Measurements from ENCODE around the gene CCNI2.

The CCNI2 gene

GRCh38 chr5:132776131-132776937 lies 29.1 kb downstream of the CCNI2 start:
- no peak for TF ChIP-seq GATA1 (IDR thresholded peaks at IDR 0.05; ENCODE audit: low read depth, low read length)
- peak; percentile 66 to 75 for DNase-seq

GRCh38 chr5:132776938-132777208 lies 29.6 kb downstream of the CCNI2 start:
- DNase-seq = no peak
- no peak for TF ChIP-seq POLR2A (IDR thresholded peaks at IDR 0.05; ENCODE audit: low read length)

GRCh38 chr5:132777209-132778069 lies 30.2 kb downstream of the CCNI2 start, which contains the start of gene SEPTIN8:
TSS of gene SEPTIN8 (minus strand) at chr5:132777239. CDS start at chr5:132777137, 102 bp downstream.
- TF ChIP-seq POLR2A (IDR thresholded peaks at IDR 0.05; ENCODE audit: low read length) (peak; percentile 18), GATA1 (IDR thresholded peaks at IDR 0.05; ENCODE audit: low read depth, low read length) (no peak)
- DNase-seq = peak; percentile 67 to 78

- no peak for DNase-seq
- no peak for TF ChIP-seq POLR2A (IDR thresholded peaks at IDR 0.05; ENCODE audit: low read length)
- no peak for TF ChIP-seq GATA1 (IDR thresholded peaks at IDR 0.05; ENCODE audit: low read depth, low read length)
These were observed 30.9 kb downstream of the CCNI2 start for GRCh38 chr5:132778129-132778528.

GRCh38 chr5:132778856-132779255 lies 31.6 kb downstream of the CCNI2 start:
- TF ChIP-seq POLR2A (IDR thresholded peaks at IDR 0.05; ENCODE audit: low read length) (no peak), GATA1 (IDR thresholded peaks at IDR 0.05; ENCODE audit: low read depth, low read length) (no peak)
- no peak for DNase-seq

- no peak for TF ChIP-seq GATA1 (IDR thresholded peaks at IDR 0.05; ENCODE audit: low read depth, low read length)
- TF ChIP-seq POLR2A (IDR thresholded peaks at IDR 0.05; ENCODE audit: low read length) = no peak
- DNase-seq = no peak
These were observed 32.7 kb downstream of the CCNI2 start for GRCh38 chr5:132779961-132780360.

GRCh38 chr5:132780577-132780976 lies 33.4 kb downstream of the CCNI2 start:
- DNase-seq = no peak
- TF ChIP-seq POLR2A (IDR thresholded peaks at IDR 0.05; ENCODE audit: low read length) = no peak
- TF ChIP-seq GATA1 (IDR thresholded peaks at IDR 0.05; ENCODE audit: low read depth, low read length) = no peak

GRCh38 chr5:132781029-132781428 lies 33.8 kb downstream of the CCNI2 start:
- TF ChIP-seq POLR2A (IDR thresholded peaks at IDR 0.05; ENCODE audit: low read length) = no peak
- no peak for TF ChIP-seq GATA1 (IDR thresholded peaks at IDR 0.05; ENCODE audit: low read depth, low read length)
- no peak for DNase-seq

- DNase-seq = no peak
- TF ChIP-seq POLR2A (IDR thresholded peaks at IDR 0.05; ENCODE audit: low read length) = no peak
- TF ChIP-seq GATA1 (IDR thresholded peaks at IDR 0.05; ENCODE audit: low read depth, low read length) = no peak
These were observed 34.9 kb downstream of the CCNI2 start for GRCh38 chr5:132782101-132782500.

GRCh38 chr5:132785365-132785764 lies 38.1 kb downstream of the CCNI2 start:
- TF ChIP-seq GATA1 (IDR thresholded peaks at IDR 0.05; ENCODE audit: low read depth, low read length) (no peak), POLR2A (IDR thresholded peaks at IDR 0.05; ENCODE audit: low read length) (no peak)
- no peak for DNase-seq

GRCh38 chr5:132785864-132786263 lies 38.6 kb downstream of the CCNI2 start:
- no peak for DNase-seq
- no peak for TF ChIP-seq POLR2A (IDR thresholded peaks at IDR 0.05; ENCODE audit: low read length)

- TF ChIP-seq POLR2A (IDR thresholded peaks at IDR 0.05; ENCODE audit: low read length) = no peak
- TF ChIP-seq GATA1 (IDR thresholded peaks at IDR 0.05; ENCODE audit: low read depth, low read length) = no peak
- DNase-seq = no peak
These were observed 39.9 kb downstream of the CCNI2 start for GRCh38 chr5:132787076-132787475.

GRCh38 chr5:132788508-132788907 lies 41.3 kb downstream of the CCNI2 start:
- TF ChIP-seq POLR2A (IDR thresholded peaks at IDR 0.05; ENCODE audit: low read length) (no peak), GATA1 (IDR thresholded peaks at IDR 0.05; ENCODE audit: low read depth, low read length) (no peak)
- DNase-seq = peak; percentile 20 to 44

- TF ChIP-seq GATA1 (IDR thresholded peaks at IDR 0.05; ENCODE audit: low read depth, low read length) (no peak), POLR2A (IDR thresholded peaks at IDR 0.05; ENCODE audit: low read length) (no peak)
- no peak for DNase-seq
These were observed 42.0 kb downstream of the CCNI2 start for GRCh38 chr5:132788990-132789886.
